Right atrium auricular region (tissue), 2 donors: Measurements from ENCODE around the gene KATNB1. TPM values are rescaled to one million over a fixed set of nuclear protein-coding genes. Genes with fewer than 3 reads are reported as not detected.

Experiments
- DNase-seq: peaks from one replicate; pipeline ENCODE4 v3.0.0-alpha.2; 2019; ENCODE audit warnings: low spot score
- H3K27ac ChIP-seq, 2 donors: fragments of 200-600 bp; sonication (generic); 1 replicate in 1 of 2; 2 replicates in 1 of 2; pipeline ENCODE4 v1.5.1; 2016 to 2019
- H3K27me3 ChIP-seq, 2 donors: fragments of 200-600 bp; sonication (generic); one replicate each; pipeline versions ENCODE4 v1.5.1 to v1.6.0; 2017 to 2019
- H3K36me3 ChIP-seq: fragments of 200-600 bp; sonication (generic); one replicate; pipeline ENCODE4 v1.5.1; 2016
- H3K4me1 ChIP-seq, 2 donors: fragments of 200-600 bp; sonication (generic); one replicate each; pipeline versions ENCODE4 v1.5.1 to v1.6.0; 2017 to 2019
- H3K4me3 ChIP-seq, 2 donors: fragments of 200-600 bp; sonication (generic); 1 replicate in 1 of 2; 2 replicates in 1 of 2; pipeline ENCODE4 v1.5.1; 2017 to 2019; ENCODE audit warnings: mild to moderate bottlenecking in 1 of 2, moderate library complexity in 1 of 2
- H3K9me3 ChIP-seq, 2 donors: fragments of 200-600 bp; sonication (generic); one replicate each; pipeline ENCODE4 v1.5.1; 2019
- total RNA-seq, 2 donors: library from RNA; depleted of rRNA; stranded (reverse); fragments of >200 nt; gene quantifications; one replicate each; pipeline ENCODE4 v1.1.0, GENCODE V29; 2016
- TF ChIP-seq, protein P1 (sequence below), 2 donors: fragments of 200-600 bp; sonication (generic); IDR thresholded peaks; one replicate each; pipeline ENCODE4 v1.5.1; 2019; ENCODE audit warnings: antibody characterized with exemption in 2 of 2

The KATNB1 gene
- total RNA-seq, 2 donors from 2014 or later: 11.7 TPM

DNA sequence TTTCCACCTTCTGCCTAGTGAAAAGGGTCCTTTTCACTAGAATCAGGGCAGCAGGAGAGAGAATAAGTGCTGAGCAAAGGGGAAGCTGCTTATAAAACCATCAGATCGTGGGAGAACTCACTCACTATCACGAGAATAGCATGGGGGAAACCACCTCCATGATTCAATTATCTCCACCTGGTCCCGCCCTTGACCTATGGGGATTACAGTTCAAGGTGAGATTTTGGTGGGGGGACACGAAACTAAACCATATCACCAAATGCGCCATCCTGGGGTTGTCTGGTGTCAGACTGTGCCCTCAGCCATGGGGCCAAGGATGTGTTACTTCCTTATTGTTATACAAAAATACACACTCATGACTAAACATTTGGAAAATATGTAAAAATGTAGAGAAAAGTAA, 10.4 kb upstream of the KATNB1 start:
- H3K4me3 ChIP-seq: no peak overlapping the region
- no peaks in the 10 kb centered on the region for H3K36me3 ChIP-seq
- no peaks in the 10 kb centered on the region for H3K9me3 ChIP-seq
- no peaks in the 10 kb centered on the region for H3K4me1 ChIP-seq
- TF ChIP-seq, protein P1, sequence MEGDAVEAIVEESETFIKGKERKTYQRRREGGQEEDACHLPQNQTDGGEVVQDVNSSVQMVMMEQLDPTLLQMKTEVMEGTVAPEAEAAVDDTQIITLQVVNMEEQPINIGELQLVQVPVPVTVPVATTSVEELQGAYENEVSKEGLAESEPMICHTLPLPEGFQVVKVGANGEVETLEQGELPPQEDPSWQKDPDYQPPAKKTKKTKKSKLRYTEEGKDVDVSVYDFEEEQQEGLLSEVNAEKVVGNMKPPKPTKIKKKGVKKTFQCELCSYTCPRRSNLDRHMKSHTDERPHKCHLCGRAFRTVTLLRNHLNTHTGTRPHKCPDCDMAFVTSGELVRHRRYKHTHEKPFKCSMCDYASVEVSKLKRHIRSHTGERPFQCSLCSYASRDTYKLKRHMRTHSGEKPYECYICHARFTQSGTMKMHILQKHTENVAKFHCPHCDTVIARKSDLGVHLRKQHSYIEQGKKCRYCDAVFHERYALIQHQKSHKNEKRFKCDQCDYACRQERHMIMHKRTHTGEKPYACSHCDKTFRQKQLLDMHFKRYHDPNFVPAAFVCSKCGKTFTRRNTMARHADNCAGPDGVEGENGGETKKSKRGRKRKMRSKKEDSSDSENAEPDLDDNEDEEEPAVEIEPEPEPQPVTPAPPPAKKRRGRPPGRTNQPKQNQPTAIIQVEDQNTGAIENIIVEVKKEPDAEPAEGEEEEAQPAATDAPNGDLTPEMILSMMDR (IDR thresholded peaks at IDR 0.05): no peak
- H3K27me3 ChIP-seq: no peaks in the 10 kb centered on the region
- no peak for DNase-seq
- no peak overlapping the region for H3K27ac ChIP-seq

- DNase-seq: no peak
- H3K36me3 ChIP-seq: no peaks in the 10 kb centered on the region
- H3K4me1 ChIP-seq: no peaks in the 10 kb centered on the region
- no peaks in the 10 kb centered on the region for H3K9me3 ChIP-seq
- TF ChIP-seq, protein P1 (IDR thresholded peaks at IDR 0.05): no peak
- no peak overlapping the region for H3K4me3 ChIP-seq
- H3K27ac ChIP-seq: no peak overlapping the region
- no peaks in the 10 kb centered on the region for H3K27me3 ChIP-seq
Observed at GRCh38 chr16:57725554-57725953, 10.0 kb upstream of the KATNB1 start.

- Histone ChIP-seq H3K27me3 (no peaks in the 10 kb centered on the region), H3K9me3 (no peaks in the 10 kb centered on the region), H3K27ac (no peak overlapping the region), H3K4me1 (no peaks in the 10 kb centered on the region), H3K36me3 (no peaks in the 10 kb centered on the region), H3K4me3 (no peak overlapping the region)
- no peak for DNase-seq
- TF ChIP-seq, protein P1 (IDR thresholded peaks at IDR 0.05): no peak
Observed at GRCh38 chr16:57725976-57726375, 9.6 kb upstream of the KATNB1 start.

DNA sequence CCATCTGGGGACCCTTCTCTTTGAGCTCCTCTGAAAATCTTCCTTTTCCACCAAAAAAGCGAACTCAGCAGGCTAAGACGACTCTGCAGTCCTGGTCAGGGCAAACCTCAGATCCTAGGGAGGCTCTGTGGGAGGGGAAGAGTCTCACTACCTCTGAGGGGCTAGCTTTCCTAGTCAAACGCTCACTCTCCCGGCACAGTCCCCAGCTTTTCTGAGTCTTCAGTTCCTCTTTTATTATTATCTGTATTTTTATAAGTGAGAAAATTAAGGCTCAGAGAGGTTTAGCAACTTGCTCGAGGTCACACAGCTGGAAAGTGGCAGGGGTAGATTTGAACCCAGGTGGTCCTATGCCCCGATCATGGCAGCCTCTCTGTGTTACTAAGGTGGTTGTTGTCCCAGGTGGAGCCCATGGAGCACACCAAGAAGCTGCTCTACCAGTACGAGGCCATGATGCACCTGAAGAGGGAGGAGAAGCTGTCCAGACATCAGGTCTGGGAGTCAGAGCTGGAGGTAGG, 9.1 kb upstream of the KATNB1 start:
- Histone ChIP-seq H3K4me3 (no peak overlapping the region), H3K9me3 (no peaks in the 10 kb centered on the region), H3K27ac (no peak overlapping the region), H3K27me3 (no peaks in the 10 kb centered on the region), H3K36me3 (no peaks in the 10 kb centered on the region), H3K4me1 (no peaks in the 10 kb centered on the region)
- DNase-seq: no peak
- TF ChIP-seq, protein P1 (IDR thresholded peaks at IDR 0.05): no peak

DNA sequence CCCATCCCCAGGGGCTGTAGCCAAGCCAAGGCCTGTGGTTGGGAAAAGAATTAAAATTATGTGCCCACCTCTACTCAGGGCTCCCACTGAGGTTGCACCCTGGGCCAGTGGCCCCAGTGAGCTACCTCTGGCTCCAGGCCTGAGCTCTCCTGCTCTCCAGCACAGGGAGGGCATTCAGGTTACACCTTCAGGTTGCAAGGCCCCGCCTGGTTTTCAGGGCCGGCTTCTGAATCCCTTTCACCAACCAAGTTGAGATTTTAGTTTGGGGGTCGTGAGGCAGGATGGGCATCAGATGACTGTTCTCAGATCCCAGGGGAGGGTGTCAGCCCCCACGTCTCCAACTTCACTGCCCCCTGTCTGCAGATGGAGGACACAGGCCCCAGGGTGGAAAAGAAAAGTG, 8.0 kb upstream of the KATNB1 start:
- Histone ChIP-seq H3K4me3 (no peak overlapping the region), H3K4me1 (no peaks in the 10 kb centered on the region), H3K9me3 (no peaks in the 10 kb centered on the region), H3K27ac (no peak overlapping the region), H3K36me3 (no peaks in the 10 kb centered on the region), H3K27me3 (no peaks in the 10 kb centered on the region)
- TF ChIP-seq, protein P1 (IDR thresholded peaks at IDR 0.05): no peak
- no peak for DNase-seq
